ENCODE measurements around the gene HLA-DMB.

The HLA-DMB gene

GRCh38 chr6:32963866-32964265 lies 23.0 kb upstream of the HLA-DMB start:
- Histone ChIP-seq H3K4me3 (ENCODE audit: low read depth, low read length) (no peak overlapping the region), H3K27me3 (ENCODE audit: insufficient read depth, low read depth, severe bottlenecking) (no peaks in the 10 kb centered on the region), H3K36me3 (peaks cover 3% of the 10 kb centered on the region; the same call in 1 of the 2 replicates), H3K27ac (no peak overlapping the region), H3K9me3 (ENCODE audit: severe bottlenecking) (peaks cover 3% of the 10 kb centered on the region)
- no peak for TF ChIP-seq CTCF (IDR thresholded peaks at IDR 0.05; ENCODE audit: low read depth, low read length)
- DNase-seq: no peak

DNA sequence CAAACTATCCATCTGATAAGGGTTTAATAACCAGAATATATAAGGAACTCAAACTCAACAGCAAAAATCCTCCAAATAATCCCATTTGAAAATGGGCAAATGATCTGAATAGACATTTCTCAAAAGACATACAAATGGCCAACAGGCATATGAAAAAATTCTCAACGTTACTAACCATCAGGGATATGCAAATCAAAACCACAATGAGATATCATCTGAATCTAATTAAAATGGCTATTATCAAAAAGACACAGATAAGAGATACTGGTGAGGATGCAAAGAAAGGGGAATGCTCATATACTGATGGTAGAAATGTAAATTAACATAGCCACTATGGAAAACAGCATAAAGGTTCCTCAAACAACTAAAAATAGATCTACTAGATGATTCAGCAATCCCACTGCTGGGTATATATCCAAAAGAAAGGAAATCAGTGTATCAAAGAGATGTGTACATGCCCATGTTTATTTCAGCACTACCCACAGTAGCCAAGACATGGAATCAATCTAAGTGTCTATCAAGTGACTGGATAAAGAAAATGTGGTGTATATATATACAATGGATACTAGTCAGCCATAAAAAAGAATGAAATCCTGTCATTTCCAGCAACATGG lies 21.5 kb upstream of the HLA-DMB start:
- Histone ChIP-seq H3K27me3 (ENCODE audit: insufficient read depth, low read depth, severe bottlenecking) (no peaks in the 10 kb centered on the region), H3K9me3 (ENCODE audit: severe bottlenecking) (peaks cover 3% of the 10 kb centered on the region), H3K27ac (no peak overlapping the region), H3K36me3 (no peaks in the 10 kb centered on the region), H3K4me3 (ENCODE audit: low read depth, low read length) (no peak overlapping the region)
- DNase-seq: no peak
- TF ChIP-seq CTCF (IDR thresholded peaks at IDR 0.05; ENCODE audit: low read depth, low read length): no peak

GRCh38 chr6:32960563-32960962 lies 19.7 kb upstream of the HLA-DMB start:
- Histone ChIP-seq H3K27me3 (ENCODE audit: insufficient read depth, low read depth, severe bottlenecking) (no peaks in the 10 kb centered on the region), H3K9me3 (ENCODE audit: severe bottlenecking) (peaks cover 3% of the 10 kb centered on the region), H3K27ac (no peak overlapping the region), H3K36me3 (no peaks in the 10 kb centered on the region), H3K4me3 (ENCODE audit: low read depth, low read length) (no peak overlapping the region)
- no peak for DNase-seq
- no peak for TF ChIP-seq CTCF (IDR thresholded peaks at IDR 0.05; ENCODE audit: low read depth, low read length)

DNA sequence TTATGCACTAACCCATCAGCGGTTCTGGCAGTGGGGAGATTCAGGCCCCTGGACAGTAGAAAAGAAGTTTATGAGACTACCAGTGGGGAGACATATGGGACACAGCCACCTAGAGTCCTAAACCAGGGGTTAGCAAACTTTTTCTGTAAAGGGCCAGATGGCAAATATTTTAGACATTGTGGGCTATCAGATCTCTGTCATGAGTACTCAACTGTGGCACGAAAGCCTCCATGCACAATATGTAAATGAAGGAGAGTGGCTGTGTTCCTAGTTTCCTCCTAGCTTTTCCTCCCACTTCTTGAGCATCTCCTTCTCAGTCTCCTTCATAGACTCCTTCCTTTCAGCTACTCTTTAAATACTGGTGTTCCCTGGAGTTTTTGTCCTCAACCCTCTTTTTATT lies 15.3 kb upstream of the HLA-DMB start:
- Histone ChIP-seq H3K27me3 (ENCODE audit: insufficient read depth, low read depth, severe bottlenecking) (no peaks in the 10 kb centered on the region), H3K9me3 (ENCODE audit: severe bottlenecking) (no peaks in the 10 kb centered on the region), H3K4me3 (ENCODE audit: low read depth, low read length) (no peak overlapping the region), H3K36me3 (no peaks in the 10 kb centered on the region), H3K27ac (no peak overlapping the region)
- no peak for TF ChIP-seq CTCF (IDR thresholded peaks at IDR 0.05; ENCODE audit: low read depth, low read length)
- DNase-seq: no peak

- DNase-seq: peak; percentile 62
- Histone ChIP-seq H3K36me3 (no peaks in the 10 kb centered on the region), H3K4me3 (ENCODE audit: low read depth, low read length) (no peak overlapping the region), H3K27me3 (ENCODE audit: insufficient read depth, low read depth, severe bottlenecking) (no peaks in the 10 kb centered on the region), H3K9me3 (ENCODE audit: severe bottlenecking) (no peaks in the 10 kb centered on the region), H3K27ac (no peak overlapping the region)
- TF ChIP-seq CTCF (IDR thresholded peaks at IDR 0.05; ENCODE audit: low read depth, low read length): peak; percentile 80
These were observed 14.4 kb upstream of the HLA-DMB start for GRCh38 chr6:32954986-32955802.

Measured in WERI-Rb-1 (cell line).